Amniotic epithelial cell (primary cell): ENCODE data around the gene ADTRP.

ENCODE experiments used
- DNase-seq: peaks from one replicate; pipeline ENCODE4 v3.0.0-alpha.2; 2010; ENCODE audit warnings: low read depth

The ADTRP gene, protein sequence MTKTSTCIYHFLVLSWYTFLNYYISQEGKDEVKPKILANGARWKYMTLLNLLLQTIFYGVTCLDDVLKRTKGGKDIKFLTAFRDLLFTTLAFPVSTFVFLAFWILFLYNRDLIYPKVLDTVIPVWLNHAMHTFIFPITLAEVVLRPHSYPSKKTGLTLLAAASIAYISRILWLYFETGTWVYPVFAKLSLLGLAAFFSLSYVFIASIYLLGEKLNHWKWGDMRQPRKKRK

DNA sequence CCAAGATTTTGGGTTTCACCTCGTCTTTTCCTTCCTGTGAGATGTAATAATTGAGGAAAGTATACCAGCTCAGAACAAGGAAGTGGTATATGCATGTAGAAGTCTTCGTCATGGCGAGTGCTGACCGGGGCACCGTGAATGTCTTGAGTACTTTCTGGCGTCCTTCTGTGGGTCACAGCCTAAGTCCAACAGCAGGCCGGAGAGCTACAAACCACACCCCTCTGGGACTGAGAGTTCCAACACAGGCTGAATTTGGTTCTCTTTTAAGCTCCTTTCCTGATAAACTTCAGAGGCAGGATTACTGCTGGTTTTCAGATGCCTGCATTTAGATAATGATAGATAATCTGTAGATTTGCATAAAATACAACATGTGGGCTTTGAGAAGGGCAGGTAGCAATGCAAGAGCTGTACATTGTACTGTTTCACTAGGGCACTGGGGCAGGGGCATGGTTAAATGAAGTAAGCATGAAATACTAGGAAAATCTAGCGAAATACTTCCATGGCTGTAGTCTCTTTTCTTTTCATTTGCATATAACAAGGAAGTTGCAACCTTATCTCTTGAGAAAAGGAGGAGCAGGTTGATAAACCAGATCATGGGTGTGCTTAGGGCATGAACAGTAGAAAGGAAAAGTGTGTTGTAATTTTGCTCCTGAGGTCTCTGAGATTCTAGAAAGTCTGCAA lies at the start of gene ADTRP:
TSS of gene ADTRP (minus strand) at position 156 of the 681 bp plus-strand sequence. CDS start at position 112, 44 bp downstream.
- DNase-seq, result no peak

GRCh38 chr6:11826779-11827178 lies 48.2 kb upstream of the ADTRP start:
- no peak for DNase-seq

DNA sequence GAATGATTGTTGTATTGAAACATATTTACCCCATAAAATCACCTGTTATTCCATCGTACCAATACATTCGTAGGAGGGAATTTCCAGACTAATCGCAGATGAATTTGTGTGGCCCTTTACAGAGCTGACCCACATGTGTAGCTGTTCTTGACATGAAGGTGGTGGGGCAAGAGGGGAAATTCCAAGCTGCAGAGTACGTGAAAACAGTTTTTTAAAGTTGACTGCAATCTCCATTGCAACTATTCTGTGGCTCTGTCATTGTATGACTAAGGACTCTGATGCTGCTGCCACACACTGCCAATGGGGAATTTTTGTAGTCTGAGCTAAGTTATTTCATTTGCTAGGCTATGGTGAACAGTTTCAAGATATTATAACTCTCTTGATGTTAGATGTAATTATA lies 46.4 kb upstream of the ADTRP start:
- DNase-seq, result peak; percentile 24

DNA sequence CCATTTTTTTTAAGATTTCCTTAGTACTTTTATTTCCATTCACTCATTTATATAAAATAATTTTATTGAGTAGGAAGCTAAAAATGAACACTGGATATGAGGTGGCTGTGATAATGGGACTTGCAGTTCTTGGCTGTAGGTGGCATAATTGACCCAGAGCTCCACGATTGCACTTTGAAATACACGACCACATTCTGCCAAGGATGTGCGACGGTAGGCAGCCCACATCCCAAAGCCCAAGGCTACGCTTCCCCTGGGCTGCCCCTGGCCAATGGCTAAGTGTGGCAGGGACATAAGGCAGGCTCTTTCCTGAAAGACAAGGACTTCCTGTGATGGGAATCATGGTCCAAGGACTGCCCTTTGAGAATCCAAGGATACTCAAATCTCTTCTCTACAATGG lies 43.7 kb upstream of the ADTRP start:
- DNase-seq, result no peak

- no peak for DNase-seq
Observed at GRCh38 chr6:11821781-11822180, 43.2 kb upstream of the ADTRP start.

GRCh38 chr6:11820821-11821220 lies 42.2 kb upstream of the ADTRP start:
- no peak for DNase-seq

DNA sequence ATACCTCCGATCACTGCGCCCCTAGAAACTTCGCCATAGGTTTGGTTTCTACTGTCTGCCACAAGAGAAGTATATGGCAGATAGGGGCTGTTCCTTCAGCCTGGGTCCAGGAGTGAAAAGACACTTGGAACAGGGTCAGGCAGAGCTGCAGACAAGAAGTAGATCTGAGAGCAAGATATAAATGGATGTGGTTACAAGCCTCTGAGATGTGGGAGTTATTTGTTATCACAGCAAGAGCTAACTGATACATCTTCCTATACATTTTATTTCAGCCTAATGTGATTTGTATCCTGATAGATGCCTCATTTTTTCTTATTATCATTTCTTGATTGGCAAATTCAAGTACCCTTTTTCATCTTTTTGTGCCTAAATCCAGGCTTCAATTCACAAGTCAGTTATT lies 40.9 kb upstream of the ADTRP start:
- no peak for DNase-seq

DNA sequence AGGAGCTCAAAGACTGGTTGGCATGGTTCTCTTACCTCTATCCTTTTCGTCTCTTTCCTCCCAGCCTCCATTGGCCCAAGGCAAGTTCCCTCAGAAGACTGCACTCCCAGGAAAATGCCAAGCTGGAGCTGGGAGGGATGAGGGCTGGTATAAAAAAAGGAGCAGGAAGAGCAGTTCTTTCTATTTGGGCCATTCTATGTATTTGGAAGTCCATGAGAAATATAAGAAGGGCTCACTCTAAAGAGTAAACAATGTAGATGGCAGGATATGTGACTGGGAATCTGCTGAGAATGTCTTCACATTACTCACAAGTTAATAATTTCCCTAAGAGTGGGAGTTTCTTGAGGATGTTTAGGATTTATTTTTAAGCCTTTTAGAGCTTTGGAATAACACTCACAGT lies 36.6 kb upstream of the ADTRP start:
- peak; percentile 75 for DNase-seq

DNA sequence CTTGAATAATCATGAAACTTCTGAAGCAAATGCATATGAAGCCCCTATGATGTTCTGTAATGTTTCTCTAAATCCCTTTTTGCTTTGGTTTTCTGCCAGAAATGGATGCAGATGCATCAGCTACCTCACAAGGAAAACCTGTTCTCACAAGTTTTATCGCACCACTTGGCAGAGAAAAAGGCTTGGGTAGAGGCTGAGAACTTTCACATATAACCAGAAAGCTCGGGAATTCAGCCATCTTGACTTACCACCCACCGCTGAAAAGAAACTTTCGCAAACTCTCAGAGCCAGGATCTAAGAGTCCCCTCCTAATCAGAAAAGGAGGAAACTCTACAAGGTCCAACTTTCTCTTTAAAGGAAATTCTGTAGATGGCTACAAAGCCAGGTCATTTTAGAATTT lies 36.2 kb upstream of the ADTRP start:
- no peak for DNase-seq

DNA sequence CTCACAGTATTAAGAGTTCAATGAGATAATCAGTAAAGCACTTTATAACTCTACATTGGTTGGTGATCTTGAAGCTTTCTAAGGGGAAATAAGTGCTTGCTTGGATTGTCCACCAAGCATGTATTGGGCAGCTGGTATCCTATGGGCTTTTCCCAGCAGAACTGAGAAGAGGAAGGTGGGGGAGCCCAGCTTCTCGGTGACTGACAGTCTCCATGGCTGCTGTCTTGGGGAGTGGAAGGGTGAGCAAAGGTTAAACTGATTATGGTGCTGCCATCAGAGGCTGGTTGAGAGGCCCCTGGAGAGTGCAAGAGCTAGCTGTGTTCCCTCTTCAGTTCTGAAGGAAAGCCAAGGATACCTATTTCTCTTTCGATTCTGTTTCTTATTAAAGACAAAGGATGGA lies 35.5 kb upstream of the ADTRP start:
- DNase-seq, result no peak

- no peak for DNase-seq
Observed at GRCh38 chr6:11813606-11814005, 35.0 kb upstream of the ADTRP start.

DNA sequence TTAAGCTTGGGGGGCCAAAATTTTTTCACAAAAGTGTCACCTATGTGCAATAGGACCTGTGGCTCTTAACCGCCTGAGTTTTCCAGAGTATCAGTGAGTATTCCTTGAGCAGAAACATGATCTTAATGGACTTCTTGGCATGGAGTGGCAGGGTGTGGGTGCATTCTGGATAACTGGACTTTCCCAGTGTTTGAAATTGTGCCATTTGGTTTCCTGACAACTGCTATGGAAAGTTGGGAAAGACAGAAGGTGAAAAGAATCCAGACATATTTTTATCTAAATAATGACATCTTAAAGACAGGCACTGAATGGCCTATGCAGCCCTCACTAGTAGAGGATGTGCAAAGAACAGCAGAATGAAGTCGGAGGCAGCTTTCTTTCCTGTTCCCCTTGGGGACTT lies 34.3 kb upstream of the ADTRP start:
- no peak for DNase-seq

DNA sequence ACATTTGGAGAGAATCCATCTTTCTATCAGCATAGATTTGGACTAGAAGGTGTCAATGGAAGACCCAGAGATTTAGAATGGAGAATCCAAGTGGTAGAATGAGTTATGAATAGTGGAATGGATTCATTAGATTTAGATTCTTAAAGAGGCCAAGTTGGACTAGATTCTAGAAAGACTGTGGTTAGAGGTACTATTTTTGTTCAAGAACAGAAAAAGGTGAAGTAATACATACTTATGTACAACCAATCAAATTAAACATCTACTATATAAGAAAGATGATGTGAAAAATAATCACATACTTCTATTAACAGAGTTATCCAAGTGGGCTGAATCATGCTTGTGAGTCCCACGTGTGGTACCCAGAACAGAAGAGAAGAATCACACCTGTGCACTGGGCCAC lies 33.8 kb upstream of the ADTRP start:
- no peak for DNase-seq

GRCh38 chr6:11811644-11812264 lies 33.2 kb upstream of the ADTRP start:
- no peak for DNase-seq

DNA sequence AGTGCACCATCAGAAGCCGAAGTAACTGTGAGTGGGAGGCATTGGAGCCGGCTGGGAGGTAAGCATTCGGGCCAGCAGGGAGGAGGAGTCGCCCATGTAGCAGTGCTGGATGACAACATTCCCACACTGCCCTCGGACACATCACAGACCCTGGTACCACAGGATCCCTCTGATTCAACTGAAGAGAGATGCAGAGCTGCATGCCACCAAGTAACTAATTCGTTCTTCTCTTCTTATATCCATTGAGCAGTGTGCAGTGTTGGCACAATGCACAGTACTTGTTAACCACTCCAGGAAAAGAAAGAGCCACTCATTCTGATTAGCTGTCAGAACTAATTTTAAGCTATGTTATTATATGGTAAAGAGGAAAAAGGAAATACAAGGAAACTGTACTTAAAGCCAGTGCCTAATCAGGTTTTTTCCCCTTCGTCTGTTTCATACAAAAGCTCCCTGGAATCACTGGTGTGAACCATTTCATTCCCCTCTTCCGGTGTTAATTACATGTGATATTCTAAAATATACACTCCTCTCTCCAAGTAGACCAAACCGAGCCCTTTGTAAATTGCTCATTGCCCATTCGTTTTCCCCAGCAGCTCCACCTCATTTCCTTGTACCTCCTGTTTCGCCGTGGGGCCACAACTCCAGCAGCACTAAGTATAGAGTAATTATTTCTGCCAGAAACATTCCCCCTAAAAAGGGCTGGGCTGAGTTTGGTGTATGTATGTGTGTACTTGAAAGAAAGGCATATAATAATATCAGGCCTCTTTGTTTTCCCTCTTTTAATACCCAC lies 32.4 kb upstream of the ADTRP start:
- DNase-seq, result peak; percentile 72

- peak; percentile 92 for DNase-seq
Observed at GRCh38 chr6:11810039-11810541, 31.5 kb upstream of the ADTRP start.

- no peak for DNase-seq
Observed at GRCh38 chr6:11808054-11808453, 29.5 kb upstream of the ADTRP start.

GRCh38 chr6:11806561-11807317 lies 28.1 kb upstream of the ADTRP start:
- DNase-seq, result no peak

- DNase-seq, result no peak
Observed at GRCh38 chr6:11805259-11806053, 26.9 kb upstream of the ADTRP start.

- peak; percentile 55 for DNase-seq
Observed at GRCh38 chr6:11804701-11805100, 26.1 kb upstream of the ADTRP start.

- peak; percentile 39 for DNase-seq
Observed at GRCh38 chr6:11804135-11804534, 25.5 kb upstream of the ADTRP start.
